A673 (cell line): ENCODE measurements around the gene MARK3. TPM values are rescaled to one million over a fixed set of nuclear protein-coding genes. Genes with fewer than 3 reads are reported as not detected.

Source experiments
- BruUV-seq: library from RNA; stranded (reverse); fragments of 400-500 nt; replicated peaks from 2 replicates; lab custom pipeline; 2021; lab: Mats Ljungman, UMichigan
- CTCF ChIA-PET: fragments of 300-600 bp; sonication (Branson Sonifier 250); formaldehyde crosslinking; loops from one replicate; lab custom pipeline; 2022; ENCODE audit warnings: antibody characterized with exemption; lab: Charles Lee
- POLR2A ChIA-PET: fragments of 300-600 bp; sonication (Branson Sonifier 250); formaldehyde crosslinking; loops from one replicate; lab custom pipeline; 2022; ENCODE audit warnings: antibody characterized with exemption; ENCODE audit not compliant: low non-redundant PET; lab: Charles Lee
- DNase-seq: peaks from one replicate; pipeline ENCODE4 v3.0.0-alpha.2; 2015; ENCODE audit warnings: low spot score
- H3K27ac ChIP-seq: fragments of 200-600 bp; sonication (generic); 2 replicates; pipeline ENCODE4 v1.5.1; 2016; ENCODE audit warnings: mixed run types, low read depth, mild to moderate bottlenecking, mixed read lengths, antibody characterized with exemption, low read length; ENCODE audit not compliant: poor library complexity, severe bottlenecking
- H3K27me3 ChIP-seq: fragments of 200-600 bp; sonication (generic); replicated peaks from 2 replicates; pipeline ENCODE4 v1.6.1; 2017; ENCODE audit warnings: mixed run types, low read depth, mild to moderate bottlenecking, mixed read lengths, antibody characterized with exemption, low read length; ENCODE audit not compliant: insufficient read depth, poor library complexity
- H3K36me3 ChIP-seq: fragments of 200-600 bp; sonication (generic); 2 replicates; pipeline ENCODE4 v1.6.1; 2016; ENCODE audit warnings: mixed run types, mild to moderate bottlenecking, mixed read lengths, antibody characterized with exemption, low read length; ENCODE audit not compliant: insufficient read depth, poor library complexity, severe bottlenecking
- H3K4me1 ChIP-seq: fragments of 200-600 bp; sonication (generic); 2 replicates; pipeline ENCODE4 v1.6.1; 2017; ENCODE audit warnings: mixed run types, mild to moderate bottlenecking, mixed read lengths, antibody characterized with exemption, low read length; ENCODE audit not compliant: insufficient read depth, poor library complexity, severe bottlenecking
- H3K4me3 ChIP-seq: fragments of 200-600 bp; sonication (generic); 2 replicates; pipeline ENCODE4 v1.5.1; 2016; ENCODE audit warnings: low read depth, mixed run types, mild to moderate bottlenecking, mixed read lengths, low read length; ENCODE audit not compliant: poor library complexity, severe bottlenecking
- H3K9me3 ChIP-seq: fragments of 200-600 bp; sonication (generic); 2 replicates; pipeline ENCODE4 v1.6.1; 2016; ENCODE audit warnings: mixed run types, low read depth, mild to moderate bottlenecking, mixed read lengths, antibody characterized with exemption, low read length; ENCODE audit not compliant: poor library complexity, severe bottlenecking
- EZH2 ChIP-seq: fragments of 200-600 bp; sonication (generic); IDR thresholded peaks from 2 replicates; pipeline ENCODE4 v1.6.1; 2017; ENCODE audit warnings: borderline replicate concordance, low read depth, mild to moderate bottlenecking, mixed read lengths, antibody characterized with exemption, low read length; ENCODE audit not compliant: poor library complexity, severe bottlenecking
- intact Hi-C: fragments of 100-400 bp; cut with micrococcal nuclease; formaldehyde crosslinking; loops from one replicate; pipeline ENCODE4 v1.10.0; 2022; ENCODE audit not compliant: unreplicated experiment
- total RNA-seq: library from RNA; stranded (reverse); gene quantifications from 2 replicates; pipeline ENCODE4 v1.2.3, GENCODE V29; 2021
- TF ChIP-seq, protein P1 (sequence below): fragments of 300-800, 200-600 bp; sonication (generic); conservative IDR thresholded peaks from 2 replicates; pipeline ENCODE4 v1.5.1; 2017; ENCODE audit warnings: low read depth, mild to moderate bottlenecking, antibody characterized with exemption, low read length, moderate library complexity, mixed read lengths

Gene MARK3
- total RNA-seq, 1 experiment from 2014 or later: 94.4 TPM

GRCh38 chr14:103362780-103363179, 22.4 kb upstream of the MARK3 start:
- Histone ChIP-seq H3K36me3 (no peaks in the 10 kb centered on the region), H3K27ac (no peak overlapping the region), H3K27me3 (no peaks in the 10 kb centered on the region), H3K4me1 (no peaks in the 10 kb centered on the region), H3K9me3 (peaks cover 11% of the 10 kb centered on the region), H3K4me3 (no peak overlapping the region)
- no peak for DNase-seq
- CTCF ChIA-PET: no interaction called here
- POLR2A ChIA-PET: no interaction called here
- intact Hi-C loops: no loop called here
- no TSS peak for BruUV-seq
- TF ChIP-seq, protein P1, sequence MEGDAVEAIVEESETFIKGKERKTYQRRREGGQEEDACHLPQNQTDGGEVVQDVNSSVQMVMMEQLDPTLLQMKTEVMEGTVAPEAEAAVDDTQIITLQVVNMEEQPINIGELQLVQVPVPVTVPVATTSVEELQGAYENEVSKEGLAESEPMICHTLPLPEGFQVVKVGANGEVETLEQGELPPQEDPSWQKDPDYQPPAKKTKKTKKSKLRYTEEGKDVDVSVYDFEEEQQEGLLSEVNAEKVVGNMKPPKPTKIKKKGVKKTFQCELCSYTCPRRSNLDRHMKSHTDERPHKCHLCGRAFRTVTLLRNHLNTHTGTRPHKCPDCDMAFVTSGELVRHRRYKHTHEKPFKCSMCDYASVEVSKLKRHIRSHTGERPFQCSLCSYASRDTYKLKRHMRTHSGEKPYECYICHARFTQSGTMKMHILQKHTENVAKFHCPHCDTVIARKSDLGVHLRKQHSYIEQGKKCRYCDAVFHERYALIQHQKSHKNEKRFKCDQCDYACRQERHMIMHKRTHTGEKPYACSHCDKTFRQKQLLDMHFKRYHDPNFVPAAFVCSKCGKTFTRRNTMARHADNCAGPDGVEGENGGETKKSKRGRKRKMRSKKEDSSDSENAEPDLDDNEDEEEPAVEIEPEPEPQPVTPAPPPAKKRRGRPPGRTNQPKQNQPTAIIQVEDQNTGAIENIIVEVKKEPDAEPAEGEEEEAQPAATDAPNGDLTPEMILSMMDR: no peak
- TF ChIP-seq EZH2: no peak

DNA sequence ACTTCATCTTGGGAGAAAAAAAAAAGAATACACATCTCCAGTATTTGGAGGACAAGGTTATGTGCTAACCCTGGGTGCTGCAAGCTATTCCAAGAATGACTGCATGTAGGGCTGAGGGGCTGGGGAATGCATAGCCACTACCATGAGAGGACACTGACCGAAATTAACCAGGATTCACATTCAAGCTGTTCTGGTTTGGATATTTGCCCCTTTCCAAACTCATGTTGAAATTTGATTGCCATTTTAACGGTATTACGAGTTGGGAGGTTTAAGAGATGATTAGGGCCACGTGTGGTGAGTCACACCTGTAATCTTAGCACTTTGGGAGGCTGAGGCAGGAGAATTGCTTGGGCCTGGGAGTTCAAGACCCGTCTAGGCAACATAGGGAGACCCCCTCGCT, 18.5 kb upstream of the MARK3 start:
- CTCF ChIA-PET: no interaction called here
- H3K4me1 ChIP-seq: no peaks in the 10 kb centered on the region
- no peak overlapping the region for H3K27ac ChIP-seq
- TF ChIP-seq, protein P1: no peak
- no peak for TF ChIP-seq EZH2
- POLR2A ChIA-PET: no interaction called here
- peaks cover 11% of the 10 kb centered on the region for H3K9me3 ChIP-seq
- H3K4me3 ChIP-seq: no peak overlapping the region
- H3K36me3 ChIP-seq: no peaks in the 10 kb centered on the region
- BruUV-seq: no TSS peak
- H3K27me3 ChIP-seq: no peaks in the 10 kb centered on the region
- DNase-seq: no peak
- intact Hi-C loops: no loop called here

DNA sequence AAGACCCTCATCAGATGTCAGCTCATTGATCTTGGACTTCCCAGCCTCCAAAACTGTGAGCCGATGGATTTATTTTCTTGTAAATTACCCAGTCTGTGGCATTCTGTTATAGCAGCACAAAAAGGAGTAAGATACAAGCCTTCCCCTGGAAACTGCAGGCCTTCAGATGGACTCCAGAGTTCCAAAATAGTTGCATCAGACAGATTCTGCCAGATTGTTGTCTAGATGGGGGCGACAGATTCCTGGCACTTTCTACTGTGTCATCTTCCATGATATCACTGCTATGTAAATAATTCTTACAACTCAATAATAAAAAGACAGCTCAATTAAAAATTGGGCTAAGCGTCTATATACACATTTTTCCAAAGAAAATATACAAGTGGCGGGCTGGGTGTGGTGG, 17.2 kb upstream of the MARK3 start:
- Histone ChIP-seq H3K27me3 (no peaks in the 10 kb centered on the region), H3K27ac (no peak overlapping the region), H3K4me3 (no peak overlapping the region), H3K4me1 (no peaks in the 10 kb centered on the region), H3K36me3 (no peaks in the 10 kb centered on the region), H3K9me3 (peaks cover under 1% of the 10 kb centered on the region)
- no TSS peak for BruUV-seq
- intact Hi-C loops: no loop called here
- DNase-seq: no peak
- POLR2A ChIA-PET: no interaction called here
- CTCF ChIA-PET: no interaction called here
- no peak for TF ChIP-seq EZH2
- TF ChIP-seq, protein P1: no peak
